SK-N-SH (cell line): ENCODE results near the gene AFF1. TPM values are rescaled to one million over a fixed set of nuclear protein-coding genes. Genes with fewer than 3 reads are reported as not detected.

Experiments
- CTCF ChIA-PET: fragments of 300-600, 350-600 bp; formaldehyde crosslinking; extraction: SDS; loops from one replicate; lab custom pipeline; 2021; lab: Yijun Ruan, JAX
- POLR2A ChIA-PET: fragments of 350-600 bp; sonication (Branson Sonifier 250); formaldehyde crosslinking; extraction: SDS; loops from one replicate; lab custom pipeline; 2020; ENCODE audit warnings: antibody characterized with exemption, inconsistent platforms; lab: Yijun Ruan, JAX
- DNase-seq: peaks from one replicate; pipeline ENCODE4 v3.0.0; 2012
- H2AFZ ChIP-seq: fragments of 200-600 bp; sonication (generic); 2 replicates; pipeline ENCODE4 v1.8.1; 2016; ENCODE audit warnings: antibody characterized with exemption, mild to moderate bottlenecking, low read depth
- H3F3A ChIP-seq: fragments of 200-600 bp; sonication (generic); replicated peaks from 2 replicates; pipeline ENCODE3; 2016; ENCODE audit warnings: antibody characterized with exemption, mild to moderate bottlenecking; ENCODE audit not compliant: insufficient read depth
- H3K27ac ChIP-seq, 2 experiments: fragments of 200-500 bp in 1 of 2; fragments of 200-600 bp in 1 of 2; sonication (Bioruptor generic) in 1 of 2; sonication (generic), shearing (Covaris generic) in 1 of 2; 2 replicates each; pipeline versions ENCODE4 v1.5.1 to v1.6.1; 2014 to 2016; ENCODE audit warnings: low read depth in 2 of 2, inconsistent platforms in 1 of 2, low read length in 1 of 2, mild to moderate bottlenecking in 1 of 2, mixed read lengths in 1 of 2
- H3K27me3 ChIP-seq: fragments of 200-600 bp; sonication (generic), shearing (Covaris generic); 2 replicates; pipeline ENCODE4 v1.6.1; 2016; ENCODE audit warnings: mixed run types; ENCODE audit not compliant: insufficient read depth
- H3K36me3 ChIP-seq, 2 experiments: fragments of 200-500 bp in 1 of 2; fragments of 200-600 bp in 1 of 2; sonication (Bioruptor generic) in 1 of 2; sonication (generic) in 1 of 2; replicated peaks in 1 of 2; 2 replicates each; pipeline versions ENCODE3 to v1.5.1; 2014 to 2016; ENCODE audit warnings: low read length in 1 of 2, mild to moderate bottlenecking in 1 of 2; ENCODE audit not compliant: insufficient read depth in 2 of 2, control insufficient read depth in 1 of 2
- H3K4me1 ChIP-seq, 2 experiments: fragments of 200-500 bp in 1 of 2; fragments of 200-600 bp in 1 of 2; sonication (Bioruptor generic) in 1 of 2; sonication (generic), shearing (Covaris generic) in 1 of 2; 2 replicates each; pipeline versions ENCODE4 v1.5.1 to v1.6.1; 2014 to 2016; ENCODE audit warnings: low read depth in 1 of 2, low read length in 1 of 2, mixed run types in 1 of 2; ENCODE audit not compliant: insufficient read depth in 2 of 2, control insufficient read depth in 1 of 2
- H3K4me2 ChIP-seq: fragments of 200-600 bp; sonication (generic), shearing (Covaris generic); 2 replicates; pipeline ENCODE4 v1.6.1; 2017; ENCODE audit warnings: mixed run types
- H3K4me3 ChIP-seq, 2 experiments: fragments of 200-500 bp in 1 of 2; fragments of 200-600 bp in 1 of 2; sonication (Bioruptor generic) in 1 of 2; sonication (generic), shearing (Covaris generic) in 1 of 2; 2 replicates each; pipeline versions ENCODE4 v1.5.1 to v1.8.1; 2014 to 2016; ENCODE audit warnings: low read depth in 2 of 2, inconsistent platforms in 1 of 2, low read length in 1 of 2, mild to moderate bottlenecking in 1 of 2, mixed read lengths in 1 of 2, moderate library complexity in 1 of 2
- H3K79me2 ChIP-seq: fragments of 200-600 bp; sonication (generic); 2 replicates; pipeline ENCODE4 v1.8.1; 2017; ENCODE audit warnings: mild to moderate bottlenecking; ENCODE audit not compliant: insufficient read depth
- H3K9ac ChIP-seq: fragments of 200-600 bp; sonication (generic); 2 replicates; pipeline ENCODE4 v1.6.1; 2017; ENCODE audit warnings: mixed run types
- H3K9me2 ChIP-seq: fragments of 200-600 bp; sonication (generic); 2 replicates; pipeline ENCODE4 v1.6.1; 2017; ENCODE audit warnings: mixed run types
- H3K9me3 ChIP-seq: fragments of 200-600 bp; sonication (generic); 2 replicates; pipeline ENCODE4 v1.6.1; 2017; ENCODE audit warnings: mixed run types, mild to moderate bottlenecking, moderate library complexity
- H4K20me1 ChIP-seq: fragments of 200-600 bp; sonication (generic); 2 replicates; pipeline ENCODE4 v1.6.1; 2017; ENCODE audit warnings: mild to moderate bottlenecking, mixed run types; ENCODE audit not compliant: insufficient read depth
- CHD2 ChIP-seq: fragments of 150-350 bp; IDR thresholded peaks from 2 replicates; pipeline ENCODE4 v1.6.1; 2018; ENCODE audit warnings: low read length; ENCODE audit not compliant: partially characterized antibody
- ELF1 ChIP-seq: IDR thresholded peaks from 2 replicates; pipeline ENCODE4 v1.4.0; 2012
- EP300 ChIP-seq, 2 experiments: IDR thresholded peaks; 2 replicates each; pipeline versions ENCODE4 v1.4.0 to v1.6.1; 2012; ENCODE audit warnings: borderline replicate concordance in 1 of 2, low read depth in 1 of 2, low read length in 1 of 2
- EZH2phosphoT487 ChIP-seq: fragments of 200-600 bp; sonication (generic); IDR thresholded peaks from 2 replicates; pipeline ENCODE4 v1.6.1; 2017; ENCODE audit warnings: low read depth, mixed run types, mild to moderate bottlenecking, antibody characterized with exemption, moderate library complexity, borderline replicate concordance
- FOSL2 ChIP-seq: IDR thresholded peaks from 2 replicates; pipeline ENCODE4 v1.4.0; 2012; ENCODE audit warnings: low read depth, mild to moderate bottlenecking, moderate library complexity, borderline replicate concordance
- FOXM1 ChIP-seq: IDR thresholded peaks from 2 replicates; pipeline ENCODE4 v1.4.0; 2012; ENCODE audit warnings: low read depth, mild to moderate bottlenecking
- GABPA ChIP-seq: IDR thresholded peaks from 2 replicates; pipeline ENCODE4 v1.4.0; 2012; ENCODE audit warnings: low read depth, mild to moderate bottlenecking
- GATA2 ChIP-seq: sonication (generic); formaldehyde crosslinking; IDR thresholded peaks from 2 replicates; pipeline ENCODE4 v1.5.0; 2020; ENCODE audit warnings: mild to moderate bottlenecking, missing genetic modification reagents
- JUND ChIP-seq: IDR thresholded peaks from 2 replicates; pipeline ENCODE4 v1.4.0; 2012
- MEF2A ChIP-seq: IDR thresholded peaks from 2 replicates; pipeline ENCODE4 v1.4.0; 2012; ENCODE audit warnings: low read depth, borderline replicate concordance
- MXI1 ChIP-seq: IDR thresholded peaks from 2 replicates; pipeline ENCODE4 v1.6.1; 2012; ENCODE audit warnings: mild to moderate bottlenecking, low read depth, low read length, improper control_type of control experiment
- NFIC ChIP-seq: IDR thresholded peaks from 2 replicates; pipeline ENCODE4 v1.4.0; 2012; ENCODE audit warnings: borderline replicate concordance
- POLR2AphosphoS5 ChIP-seq: IDR thresholded peaks from 2 replicates; pipeline ENCODE4 v1.6.1; 2012; ENCODE audit warnings: low read depth, low read length
- RAD21 ChIP-seq: IDR thresholded peaks from 2 replicates; pipeline ENCODE4 v1.6.1; 2012; ENCODE audit warnings: mild to moderate bottlenecking, low read length
- RCOR1 ChIP-seq: fragments of 150-350 bp; IDR thresholded peaks from 2 replicates; pipeline ENCODE4 v1.6.1; 2017; ENCODE audit warnings: antibody characterized with exemption, low read length
- RXRA ChIP-seq: IDR thresholded peaks from 2 replicates; pipeline ENCODE4 v1.4.0; 2012; ENCODE audit warnings: low read depth, mild to moderate bottlenecking, borderline replicate concordance
- SIN3A ChIP-seq: IDR thresholded peaks from 2 replicates; pipeline ENCODE4 v1.6.1; 2012; ENCODE audit warnings: low read depth, mild to moderate bottlenecking, low read length, moderate library complexity, borderline replicate concordance
- TCF12 ChIP-seq: IDR thresholded peaks from 2 replicates; pipeline ENCODE4 v1.4.0; 2012
- TEAD4 ChIP-seq: IDR thresholded peaks from 2 replicates; pipeline ENCODE4 v1.4.0; 2012; ENCODE audit warnings: mild to moderate bottlenecking, borderline replicate concordance; ENCODE audit not compliant: insufficient read depth
- YY1 ChIP-seq: IDR thresholded peaks from 2 replicates; pipeline ENCODE4 v1.4.0; 2012; ENCODE audit warnings: low read depth, mild to moderate bottlenecking
- WGBS: methylation state at CpG from one replicate; pipeline ENCODE4 v1.1.6; 2017; ENCODE audit warnings: low lambda C conversion rate; 5-methylcytosine and 5-hydroxymethylcytosine counted together
- polyA plus RNA-seq, 3 experiments: library from polyadenylated mRNA; depleted of rRNA; stranded (reverse); fragments of >200 nt; gene quantifications; 2 replicates each; pipeline ENCODE4 v1.2.3, GENCODE V29; 2012
- TF ChIP-seq, protein P1 (sequence below): fragments of 200-600 bp; sonication (generic); IDR thresholded peaks from 2 replicates; pipeline ENCODE4 v1.6.1; 2017; ENCODE audit warnings: antibody characterized with exemption, mild to moderate bottlenecking, moderate library complexity
- TF ChIP-seq, protein P2 (sequence below): IDR thresholded peaks from 2 replicates; pipeline ENCODE4 v1.4.0; 2012; ENCODE audit warnings: low read depth, borderline replicate concordance
- TF ChIP-seq, protein P3 (sequence below): IDR thresholded peaks from 2 replicates; pipeline ENCODE4; 2012
- TF ChIP-seq, protein P4 (sequence below): IDR thresholded peaks from 2 replicates; pipeline ENCODE4 v1.4.0; 2012; ENCODE audit warnings: low read depth, borderline replicate concordance

The AFF1 gene
- polyA plus RNA-seq, 1 of the 3 experiments (the other 2 are of a cell fraction): 2.7 TPM

DNA sequence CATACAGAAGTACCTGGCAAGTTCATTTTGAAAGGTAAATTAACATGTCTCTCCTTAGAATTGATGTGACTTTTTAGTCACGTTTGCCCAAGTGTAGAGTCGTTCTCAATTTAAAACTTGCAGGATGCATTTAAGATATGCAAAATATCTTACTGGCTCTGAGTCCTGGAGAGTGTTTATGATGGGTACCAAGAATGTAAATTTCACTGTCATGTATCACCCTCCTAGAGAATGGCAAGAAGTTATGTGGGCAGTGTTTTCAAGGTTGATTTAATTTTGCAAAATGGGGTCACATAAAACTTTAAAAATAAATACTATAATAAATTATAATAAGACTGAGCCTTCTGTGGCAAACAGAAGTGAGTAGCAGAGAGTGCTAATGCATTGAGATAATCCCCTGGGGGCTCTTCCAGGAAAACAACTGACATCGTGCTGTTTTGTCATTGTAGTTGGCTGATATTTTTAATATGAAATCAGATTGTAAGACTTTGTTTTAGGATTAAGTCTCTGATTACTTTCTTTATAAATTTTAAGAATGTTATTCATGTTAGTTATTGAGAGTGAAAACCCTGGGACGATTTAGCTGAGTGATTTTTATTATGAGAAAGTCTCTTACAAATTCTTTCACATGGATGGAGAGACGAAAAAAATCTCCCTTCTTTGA lies 103.0 kb downstream of the AFF1 start (continued):
- TF ChIP-seq, protein P1, sequence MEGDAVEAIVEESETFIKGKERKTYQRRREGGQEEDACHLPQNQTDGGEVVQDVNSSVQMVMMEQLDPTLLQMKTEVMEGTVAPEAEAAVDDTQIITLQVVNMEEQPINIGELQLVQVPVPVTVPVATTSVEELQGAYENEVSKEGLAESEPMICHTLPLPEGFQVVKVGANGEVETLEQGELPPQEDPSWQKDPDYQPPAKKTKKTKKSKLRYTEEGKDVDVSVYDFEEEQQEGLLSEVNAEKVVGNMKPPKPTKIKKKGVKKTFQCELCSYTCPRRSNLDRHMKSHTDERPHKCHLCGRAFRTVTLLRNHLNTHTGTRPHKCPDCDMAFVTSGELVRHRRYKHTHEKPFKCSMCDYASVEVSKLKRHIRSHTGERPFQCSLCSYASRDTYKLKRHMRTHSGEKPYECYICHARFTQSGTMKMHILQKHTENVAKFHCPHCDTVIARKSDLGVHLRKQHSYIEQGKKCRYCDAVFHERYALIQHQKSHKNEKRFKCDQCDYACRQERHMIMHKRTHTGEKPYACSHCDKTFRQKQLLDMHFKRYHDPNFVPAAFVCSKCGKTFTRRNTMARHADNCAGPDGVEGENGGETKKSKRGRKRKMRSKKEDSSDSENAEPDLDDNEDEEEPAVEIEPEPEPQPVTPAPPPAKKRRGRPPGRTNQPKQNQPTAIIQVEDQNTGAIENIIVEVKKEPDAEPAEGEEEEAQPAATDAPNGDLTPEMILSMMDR: no peak
- TF ChIP-seq TCF12 (no peak), FOXM1 (no peak), CHD2 (no peak), MXI1 (no peak; the same call in 1 of the 2 replicates), ELF1 (no peak), NFIC (no peak), MEF2A (no peak), EP300 (IDR thresholded peaks at IDR 0.05; ENCODE audit: borderline replicate concordance in 1 of 2, low read depth in 1 of 2, low read length in 1 of 2) (no peak), JUND (no peak)
- TF ChIP-seq, protein P2, sequence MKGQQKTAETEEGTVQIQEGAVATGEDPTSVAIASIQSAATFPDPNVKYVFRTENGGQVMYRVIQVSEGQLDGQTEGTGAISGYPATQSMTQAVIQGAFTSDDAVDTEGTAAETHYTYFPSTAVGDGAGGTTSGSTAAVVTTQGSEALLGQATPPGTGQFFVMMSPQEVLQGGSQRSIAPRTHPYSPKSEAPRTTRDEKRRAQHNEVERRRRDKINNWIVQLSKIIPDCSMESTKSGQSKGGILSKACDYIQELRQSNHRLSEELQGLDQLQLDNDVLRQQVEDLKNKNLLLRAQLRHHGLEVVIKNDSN: no peak

DNA sequence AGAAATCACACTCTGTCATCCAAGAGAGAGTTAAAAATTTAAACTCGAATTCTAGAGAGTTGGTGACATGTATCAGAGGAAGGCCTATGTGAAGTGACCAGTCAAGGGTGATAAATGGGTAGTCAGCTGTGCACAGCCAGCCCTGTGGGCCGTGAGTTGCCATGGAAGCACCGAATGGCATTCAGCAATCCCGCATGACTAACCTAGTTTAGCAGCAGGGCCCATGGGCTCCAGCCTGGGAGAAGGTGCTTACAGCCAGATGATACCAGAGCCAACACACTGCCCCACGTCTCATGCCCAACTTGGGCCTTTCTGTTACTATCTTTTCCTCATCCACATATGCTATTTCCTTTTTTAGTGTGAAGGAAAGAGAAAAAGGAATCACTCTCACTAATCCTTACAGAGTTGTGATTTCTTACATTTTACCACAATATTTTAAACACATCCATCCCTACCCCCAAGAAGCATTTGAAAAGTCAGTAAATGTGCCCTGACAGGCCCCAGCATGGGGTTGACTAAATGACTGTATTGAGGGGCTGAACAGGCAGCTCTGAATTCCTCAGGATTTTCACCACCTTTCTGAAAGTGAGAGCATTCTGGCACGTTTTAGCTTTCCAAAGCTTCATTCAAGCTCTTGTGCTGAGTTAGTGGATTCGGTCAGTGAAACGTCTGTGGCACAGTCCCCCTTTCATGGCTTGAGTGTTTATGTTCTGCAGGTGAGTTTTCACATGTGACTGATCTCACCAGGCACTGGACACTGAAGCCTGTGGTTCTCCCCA lies 104.2 kb downstream of the AFF1 start:
- POLR2A ChIA-PET: no interaction called here
- no peaks in the 10 kb centered on the region for H3K9me2 ChIP-seq
- H3K4me2 ChIP-seq: peak overlapping the region; percentile 53; the same call in 1 of the 2 replicates
- WGBS: 34% methylated on average over 8 of the region's 8 CpGs
- H3K27ac ChIP-seq: peak overlapping the region; percentile 75 to 86
- DNase-seq: peak; percentile 59
- H4K20me1 ChIP-seq: no peaks in the 10 kb centered on the region
- H3K9ac ChIP-seq: peak overlapping the region; percentile 59
- no peak overlapping the region for H3K4me3 ChIP-seq
- CTCF ChIA-PET: no interaction called here
- no peaks in the 10 kb centered on the region for H3K36me3 ChIP-seq
- no peaks in the 10 kb centered on the region for H3K9me3 ChIP-seq
- no peaks in the 10 kb centered on the region for H3K27me3 ChIP-seq
- H3K79me2 ChIP-seq: peaks cover 74% of the 10 kb centered on the region
- H2AFZ ChIP-seq: 0 out of 2 replicates have a peak overlapping the region, but pooled peaks have one; percentile 17
- peaks cover 22 to 24% of the 10 kb centered on the region in 2 experiments; a peak in 3 of 4 replicates for H3K4me1 ChIP-seq
- peaks cover 12% of the 10 kb centered on the region for H3F3A ChIP-seq
- peak; percentile 28; the same call in 1 of the 2 replicates for TF ChIP-seq FOSL2
- no peak for TF ChIP-seq GATA2 (CRISPR knock-in tag)
- TF ChIP-seq EZH2phosphoT487: no peak
- 0 out of 2 replicates have a peak, but pooled peaks have one; percentile 9 for TF ChIP-seq RCOR1
- no peak; a peak in 1 of 4 replicates for TF ChIP-seq EP300 (IDR thresholded peaks at IDR 0.05; ENCODE audit: borderline replicate concordance in 1 of 2, low read depth in 1 of 2, low read length in 1 of 2)
- TF ChIP-seq, protein P3, sequence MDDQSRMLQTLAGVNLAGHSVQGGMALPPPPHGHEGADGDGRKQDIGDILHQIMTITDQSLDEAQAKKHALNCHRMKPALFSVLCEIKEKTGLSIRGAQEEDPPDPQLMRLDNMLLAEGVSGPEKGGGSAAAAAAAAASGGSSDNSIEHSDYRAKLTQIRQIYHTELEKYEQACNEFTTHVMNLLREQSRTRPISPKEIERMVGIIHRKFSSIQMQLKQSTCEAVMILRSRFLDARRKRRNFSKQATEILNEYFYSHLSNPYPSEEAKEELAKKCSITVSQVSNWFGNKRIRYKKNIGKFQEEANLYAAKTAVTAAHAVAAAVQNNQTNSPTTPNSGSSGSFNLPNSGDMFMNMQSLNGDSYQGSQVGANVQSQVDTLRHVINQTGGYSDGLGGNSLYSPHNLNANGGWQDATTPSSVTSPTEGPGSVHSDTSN: peak; percentile 95
- TF ChIP-seq CHD2: no peak
- TF ChIP-seq POLR2AphosphoS5: no peak
- TF ChIP-seq, protein P2: peak; percentile 31; the same call in 1 of the 2 replicates
- TF ChIP-seq RXRA: no peak
- no peak for TF ChIP-seq TEAD4
- TF ChIP-seq RAD21: no peak
- TF ChIP-seq YY1: no peak
- 0 out of 2 replicates have a peak, but pooled peaks have one; percentile 39 for TF ChIP-seq SIN3A
- no peak for TF ChIP-seq MEF2A
- TF ChIP-seq, protein P4, sequence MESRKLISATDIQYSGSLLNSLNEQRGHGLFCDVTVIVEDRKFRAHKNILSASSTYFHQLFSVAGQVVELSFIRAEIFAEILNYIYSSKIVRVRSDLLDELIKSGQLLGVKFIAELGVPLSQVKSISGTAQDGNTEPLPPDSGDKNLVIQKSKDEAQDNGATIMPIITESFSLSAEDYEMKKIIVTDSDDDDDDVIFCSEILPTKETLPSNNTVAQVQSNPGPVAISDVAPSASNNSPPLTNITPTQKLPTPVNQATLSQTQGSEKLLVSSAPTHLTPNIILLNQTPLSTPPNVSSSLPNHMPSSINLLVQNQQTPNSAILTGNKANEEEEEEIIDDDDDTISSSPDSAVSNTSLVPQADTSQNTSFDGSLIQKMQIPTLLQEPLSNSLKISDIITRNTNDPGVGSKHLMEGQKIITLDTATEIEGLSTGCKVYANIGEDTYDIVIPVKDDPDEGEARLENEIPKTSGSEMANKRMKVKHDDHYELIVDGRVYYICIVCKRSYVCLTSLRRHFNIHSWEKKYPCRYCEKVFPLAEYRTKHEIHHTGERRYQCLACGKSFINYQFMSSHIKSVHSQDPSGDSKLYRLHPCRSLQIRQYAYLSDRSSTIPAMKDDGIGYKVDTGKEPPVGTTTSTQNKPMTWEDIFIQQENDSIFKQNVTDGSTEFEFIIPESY: no peak
- no peak for TF ChIP-seq GABPA
- TF ChIP-seq TCF12: peak; percentile 47
